ENCODE results near the gene LSS. TPM values are rescaled to one million over a fixed set of nuclear protein-coding genes. Genes with fewer than 3 reads are reported as not detected.
"Not testable (repeated sequence)": the region's sequence is repeated elsewhere in the genome, so short reads cannot be mapped to it uniquely, and the experiment has no call there.

LSS gene
- total RNA-seq, 1 donor from 2014 or later = 15.8 TPM

GRCh38 chr21:46150491-46151121, 78.0 kb downstream of the LSS start:
- no peaks in the 10 kb centered on the region for H3K27me3 Mint-ChIP-seq (ENCODE audit: insufficient read depth)
- H3K4me3 Mint-ChIP-seq = no peak overlapping the region
- no peak overlapping the region for H3K27ac Mint-ChIP-seq
- H3K9me3 Mint-ChIP-seq = no peaks in the 10 kb centered on the region
- DNase-seq (ENCODE audit: low spot score) = no peak
- intact Hi-C loops (cut with micrococcal nuclease) = no loop called here
- H3K4me1 Mint-ChIP-seq (ENCODE audit: low read depth) = no peaks in the 10 kb centered on the region
- no peaks in the 10 kb centered on the region for H3K36me3 Mint-ChIP-seq (ENCODE audit: low read depth)

- DNase-seq (ENCODE audit: low spot score) = no peak
- intact Hi-C loops (cut with micrococcal nuclease) = no loop called here
- Mint-ChIP-seq H3K27me3 (ENCODE audit: insufficient read depth) (no peaks in the 10 kb centered on the region), H3K9me3 (no peaks in the 10 kb centered on the region), H3K4me1 (ENCODE audit: low read depth) (no peaks in the 10 kb centered on the region), H3K36me3 (ENCODE audit: low read depth) (no peaks in the 10 kb centered on the region), H3K27ac (no peak overlapping the region), H3K4me3 (no peak overlapping the region)
Observed at GRCh38 chr21:46150073-46150472, 78.5 kb downstream of the LSS start.

- Mint-ChIP-seq H3K27ac (peak overlapping the region; percentile 51), H3K9me3 (no peaks in the 10 kb centered on the region), H3K4me1 (ENCODE audit: low read depth) (no peaks in the 10 kb centered on the region), H3K36me3 (ENCODE audit: low read depth) (no peaks in the 10 kb centered on the region), H3K27me3 (ENCODE audit: insufficient read depth) (no peaks in the 10 kb centered on the region), H3K4me3 (no peak overlapping the region)
- intact Hi-C loops (cut with micrococcal nuclease) = no loop called here
- DNase-seq (ENCODE audit: low spot score) = no peak
Observed at GRCh38 chr21:46149205-46149901, 79.2 kb downstream of the LSS start.

- peaks cover 8% of the 10 kb centered on the region for H3K4me1 Mint-ChIP-seq (ENCODE audit: low read depth)
- intact Hi-C loops (cut with micrococcal nuclease) = no loop called here
- no peaks in the 10 kb centered on the region for H3K9me3 Mint-ChIP-seq
- H3K36me3 Mint-ChIP-seq (ENCODE audit: low read depth) = no peaks in the 10 kb centered on the region
- H3K27ac Mint-ChIP-seq = no peak overlapping the region
- no peaks in the 10 kb centered on the region for H3K27me3 Mint-ChIP-seq (ENCODE audit: insufficient read depth)
- DNase-seq (ENCODE audit: low spot score) = no peak
- H3K4me3 Mint-ChIP-seq = peak overlapping the region; percentile 5
Observed at GRCh38 chr21:46148106-46148505, 80.5 kb downstream of the LSS start.

- H3K27ac Mint-ChIP-seq; H3K27me3 Mint-ChIP-seq (ENCODE audit: insufficient read depth); H3K4me1 Mint-ChIP-seq (ENCODE audit: low read depth); H3K4me3 Mint-ChIP-seq; H3K36me3 Mint-ChIP-seq (ENCODE audit: low read depth); H3K9me3 Mint-ChIP-seq; intact Hi-C loops (cut with micrococcal nuclease): not testable (repeated sequence)
- peak; percentile 23 for DNase-seq (ENCODE audit: low spot score)
Observed at GRCh38 chr21:46147429-46147828, 81.1 kb downstream of the LSS start.

GRCh38 chr21:46146856-46147255, 81.7 kb downstream of the LSS start:
- peaks cover 8% of the 10 kb centered on the region for H3K4me1 Mint-ChIP-seq (ENCODE audit: low read depth)
- no peaks in the 10 kb centered on the region for H3K27me3 Mint-ChIP-seq (ENCODE audit: insufficient read depth)
- no peak overlapping the region for H3K27ac Mint-ChIP-seq
- DNase-seq (ENCODE audit: low spot score) = no peak
- intact Hi-C loops (cut with micrococcal nuclease) = no loop called here
- no peaks in the 10 kb centered on the region for H3K9me3 Mint-ChIP-seq
- no peaks in the 10 kb centered on the region for H3K36me3 Mint-ChIP-seq (ENCODE audit: low read depth)
- H3K4me3 Mint-ChIP-seq = no peak overlapping the region

GRCh38 chr21:46145840-46146691, 82.5 kb downstream of the LSS start:
- peaks cover 8% of the 10 kb centered on the region for H3K4me1 Mint-ChIP-seq (ENCODE audit: low read depth)
- no peak overlapping the region for H3K27ac Mint-ChIP-seq
- H3K36me3 Mint-ChIP-seq (ENCODE audit: low read depth) = no peaks in the 10 kb centered on the region
- no peaks in the 10 kb centered on the region for H3K27me3 Mint-ChIP-seq (ENCODE audit: insufficient read depth)
- no peak for DNase-seq (ENCODE audit: low spot score)
- H3K9me3 Mint-ChIP-seq = no peaks in the 10 kb centered on the region
- no peak overlapping the region for H3K4me3 Mint-ChIP-seq
- intact Hi-C loops (cut with micrococcal nuclease) = no loop called here

GRCh38 chr21:46145159-46145839, 83.3 kb downstream of the LSS start:
- no peaks in the 10 kb centered on the region for H3K36me3 Mint-ChIP-seq (ENCODE audit: low read depth)
- no peaks in the 10 kb centered on the region for H3K27me3 Mint-ChIP-seq (ENCODE audit: insufficient read depth)
- H3K4me3 Mint-ChIP-seq = no peak overlapping the region
- DNase-seq (ENCODE audit: low spot score) = no peak
- no peak overlapping the region for H3K27ac Mint-ChIP-seq
- H3K4me1 Mint-ChIP-seq (ENCODE audit: low read depth) = peaks cover 8% of the 10 kb centered on the region
- intact Hi-C loops (cut with micrococcal nuclease) = no loop called here
- H3K9me3 Mint-ChIP-seq = no peaks in the 10 kb centered on the region

GRCh38 chr21:46144464-46145070, 84.0 kb downstream of the LSS start:
- intact Hi-C loops (cut with micrococcal nuclease) = loop anchor here (1.0 to 5.0 kb wide), 2 partner anchors 143 to 171 kb away; partner anchors contain the start of genes MCM3AP and YBEY
- H3K27me3 Mint-ChIP-seq (ENCODE audit: insufficient read depth) = no peaks in the 10 kb centered on the region
- no peaks in the 10 kb centered on the region for H3K9me3 Mint-ChIP-seq
- DNase-seq (ENCODE audit: low spot score) = no peak
- no peaks in the 10 kb centered on the region for H3K36me3 Mint-ChIP-seq (ENCODE audit: low read depth)
- peaks cover 8% of the 10 kb centered on the region for H3K4me1 Mint-ChIP-seq (ENCODE audit: low read depth)
- peak overlapping the region; percentile 70 for H3K27ac Mint-ChIP-seq
- no peak overlapping the region for H3K4me3 Mint-ChIP-seq

GRCh38 chr21:46142582-46143473, 85.7 kb downstream of the LSS start:
- Mint-ChIP-seq H3K4me3 (no peak overlapping the region), H3K27ac (no peak overlapping the region), H3K36me3 (ENCODE audit: low read depth) (no peaks in the 10 kb centered on the region), H3K27me3 (ENCODE audit: insufficient read depth) (no peaks in the 10 kb centered on the region), H3K9me3 (no peaks in the 10 kb centered on the region), H3K4me1 (ENCODE audit: low read depth) (peaks cover 8% of the 10 kb centered on the region)
- no peak for DNase-seq (ENCODE audit: low spot score)
- intact Hi-C loops (cut with micrococcal nuclease) = loop anchor here (1.0 to 5.0 kb wide), 5 partner anchors 41 to 181 kb away; partner anchors contain the start of genes MCM3AP, PCNT, SPATC1L and YBEY

GRCh38 chr21:46141767-46142581, 86.6 kb downstream of the LSS start:
- Mint-ChIP-seq H3K27me3 (ENCODE audit: insufficient read depth) (no peaks in the 10 kb centered on the region), H3K4me3 (no peak overlapping the region), H3K36me3 (ENCODE audit: low read depth) (no peaks in the 10 kb centered on the region), H3K4me1 (ENCODE audit: low read depth) (peaks cover 8% of the 10 kb centered on the region), H3K9me3 (no peaks in the 10 kb centered on the region), H3K27ac (no peak overlapping the region)
- intact Hi-C loops (cut with micrococcal nuclease) = loop anchor here (2.0 to 5.0 kb wide), 2 partner anchors 111 to 145 kb away; partner anchors contain the start of genes MCM3AP and YBEY
- DNase-seq (ENCODE audit: low spot score) = no peak

Measured in activated T-helper 1 cell treated with anti-CD3 and anti-CD28 coated beads, Interleukin-12 subunit alpha, Interleukin-12 subunit beta, Interleukin-2, Interleukin-4 antibody, amounts not matched to agents 30 ng/mL and 10 ng/mL and 1 ng/mL, durations not matched to agents 14 hours and 24 hours and 36 hours (primary cell).